HG02588 (cell line): ENCODE measurements around the gene APOA1.

ENCODE experiments used
- ATAC-seq: cut with Tn5 transposase; IDR thresholded peaks from one replicate; pipeline ENCODE4 v1.9.1; 2021; ENCODE audit warnings: mild to moderate bottlenecking, moderate library complexity; ENCODE audit not compliant: unreplicated experiment

Gene APOA1

GRCh38 chr11:116837231-116838091 lies at the start of gene APOA1:
Gene APOA1, minus strand, starts transcription at chr11:116837622. Its CDS starts 235 bp downstream, at chr11:116837387.
- ATAC-seq = no peak

GRCh38 chr11:116885951-116886655 lies 48.7 kb upstream of the APOA1 start:
- no peak for ATAC-seq

GRCh38 chr11:116882386-116882785 lies 45.0 kb upstream of the APOA1 start:
- ATAC-seq = no peak

- ATAC-seq = no peak
Observed at GRCh38 chr11:116881143-116881542, 43.7 kb upstream of the APOA1 start.

- no peak for ATAC-seq
Observed at GRCh38 chr11:116879800-116880625, 42.6 kb upstream of the APOA1 start.

- ATAC-seq = no peak
Observed at GRCh38 chr11:116876656-116877055, 39.2 kb upstream of the APOA1 start.

- no peak for ATAC-seq
Observed at GRCh38 chr11:116875194-116875593, 37.8 kb upstream of the APOA1 start.

- no peak for ATAC-seq
Observed at GRCh38 chr11:116874251-116874650, 36.8 kb upstream of the APOA1 start.

- no peak for ATAC-seq
Observed at GRCh38 chr11:116873381-116873780, 36.0 kb upstream of the APOA1 start.

GRCh38 chr11:116871248-116871647 lies 33.8 kb upstream of the APOA1 start:
- no peak for ATAC-seq

- no peak for ATAC-seq
Observed at GRCh38 chr11:116870054-116870453, 32.6 kb upstream of the APOA1 start.

GRCh38 chr11:116869610-116870009 lies 32.2 kb upstream of the APOA1 start:
- no peak for ATAC-seq

GRCh38 chr11:116868066-116868465 lies 30.6 kb upstream of the APOA1 start:
- ATAC-seq = no peak

GRCh38 chr11:116867619-116868018 lies 30.2 kb upstream of the APOA1 start:
- no peak for ATAC-seq

GRCh38 chr11:116866804-116867455 lies 29.5 kb upstream of the APOA1 start:
- no peak for ATAC-seq

GRCh38 chr11:116865696-116866095 lies 28.3 kb upstream of the APOA1 start:
- ATAC-seq = no peak

- no peak for ATAC-seq
Observed at GRCh38 chr11:116864531-116864930, 27.1 kb upstream of the APOA1 start.

- no peak for ATAC-seq
Observed at GRCh38 chr11:116862951-116863350, 25.5 kb upstream of the APOA1 start.

GRCh38 chr11:116862185-116862584 lies 24.8 kb upstream of the APOA1 start:
- ATAC-seq = no peak

- no peak for ATAC-seq
Observed at GRCh38 chr11:116861539-116861938, 24.1 kb upstream of the APOA1 start.

GRCh38 chr11:116860303-116860702 lies 22.9 kb upstream of the APOA1 start:
- ATAC-seq = no peak
